Fibroblast of the aortic adventitia (primary cell): ENCODE results near the gene HNRNPC. TPM values are rescaled to one million over a fixed set of nuclear protein-coding genes. Genes with fewer than 3 reads are reported as not detected.

ENCODE experiments used
- DNase-seq: peaks from one replicate; pipeline ENCODE4 v3.0.0-alpha.2; 2010; ENCODE audit warnings: low read depth
- H3K4me3 ChIP-seq: 2 replicates; pipeline ENCODE4 v1.5.1; 2011; ENCODE audit warnings: low read depth, mild to moderate bottlenecking, control low read depth, low read length, moderate library complexity
- CTCF ChIP-seq: IDR thresholded peaks from 2 replicates; pipeline ENCODE4 v1.5.1; 2011; ENCODE audit warnings: mild to moderate bottlenecking, low read length, control low read depth, inconsistent platforms; ENCODE audit not compliant: insufficient read depth
- total RNA-seq: library from RNA; depleted of rRNA; stranded (reverse); fragments of >200 nt; gene quantifications from 2 replicates; pipeline ENCODE4 v1.2.3, GENCODE V29; 2012; ENCODE audit warnings: low replicate concordance

HNRNPC gene
- total RNA-seq, 1 donor: 458 TPM

- H3K4me3 ChIP-seq: peak overlapping the region; percentile 82
- TF ChIP-seq CTCF: no peak
- DNase-seq: peak; percentile 67
Measured at GRCh38 chr14:21268617-21269251, 508 bp downstream of the HNRNPC start.

GRCh38 chr14:21267886-21268616 lies 1.2 kb downstream of the HNRNPC start:
- TF ChIP-seq CTCF: no peak
- H3K4me3 ChIP-seq: peak overlapping the region; percentile 82
- DNase-seq: peak; percentile 63

GRCh38 chr14:21267431-21267845 lies 1.8 kb downstream of the HNRNPC start:
- TF ChIP-seq CTCF: no peak
- no peak for DNase-seq

GRCh38 chr14:21264025-21264801 lies 5.0 kb downstream of the HNRNPC start:
- no peak for TF ChIP-seq CTCF
- H3K4me3 ChIP-seq: no peak overlapping the region
- peak; percentile 80 for DNase-seq

More at GRCh38 chr14:21267431-21267845, 1.8 kb downstream of the HNRNPC start:
- H3K4me3 ChIP-seq: peak overlapping the region; percentile 82

- peak; percentile 45 for DNase-seq
- H3K4me3 ChIP-seq: no peak overlapping the region
Measured at GRCh38 chr14:21263284-21264024, 5.8 kb downstream of the HNRNPC start.

More at GRCh38 chr14:21263284-21264024, 5.8 kb downstream of the HNRNPC start:
- no peak for TF ChIP-seq CTCF
